WTC11 (cell line): ENCODE measurements around the gene AK9. TPM values are rescaled to one million over a fixed set of nuclear protein-coding genes. Genes with fewer than 3 reads are reported as not detected.

Experiments used
- ATAC-seq: fragments of 200-7000 bp; cut with Tn5 transposase; 2 replicates; pipeline ENCODE4 v1.10.0; 2021; ENCODE audit warnings: mild to moderate bottlenecking, moderate library complexity
- CTCF ChIA-PET: fragments of 300-600 bp; sonication (Branson Sonifier 250); formaldehyde crosslinking; loops from one replicate; lab custom pipeline; 2021; ENCODE audit warnings: antibody characterized with exemption; lab: Charles Lee
- POLR2A ChIA-PET: fragments of 350-600 bp; sonication (Branson Sonifier 250); formaldehyde crosslinking; loops from one replicate; lab custom pipeline; 2021; ENCODE audit warnings: antibody characterized with exemption; lab: Charles Lee
- DNase-seq: peaks from one replicate; pipeline ENCODE4 v3.0.0; 2021; ENCODE audit warnings: low spot score
- H3K27ac Mint-ChIP-seq: 2 replicates; pipeline ENCODE4 v1.8.0; 2021; ENCODE audit warnings: mixed read lengths
- H3K27me3 Mint-ChIP-seq: 2 replicates; pipeline ENCODE4 v1.8.0; 2021; ENCODE audit warnings: low read depth, mild to moderate bottlenecking, moderate library complexity, mixed read lengths
- H3K36me3 Mint-ChIP-seq: 2 replicates; pipeline ENCODE4 v1.8.0; 2021; ENCODE audit warnings: mixed read lengths
- H3K4me1 Mint-ChIP-seq: 2 replicates; pipeline ENCODE4 v1.8.0; 2022; ENCODE audit warnings: mixed read lengths
- H3K4me3 Mint-ChIP-seq: 2 replicates; pipeline ENCODE4 v1.8.0; 2021; ENCODE audit warnings: mild to moderate bottlenecking, moderate library complexity, mixed read lengths
- H3K9me3 Mint-ChIP-seq: 2 replicates; pipeline ENCODE4 v1.8.0; 2021; ENCODE audit warnings: mixed read lengths
- ARID4B ChIP-seq: sonication (generic); formaldehyde crosslinking; IDR thresholded peaks from 2 replicates; pipeline ENCODE4 v1.8.0; 2023; ENCODE audit warnings: missing genetic modification reagents, mild to moderate bottlenecking, borderline replicate concordance
- CREB1 ChIP-seq: sonication (generic); formaldehyde crosslinking; IDR thresholded peaks from 2 replicates; pipeline ENCODE4 v1.8.0; 2023; ENCODE audit warnings: mild to moderate bottlenecking, missing genetic modification reagents
- E2F4 ChIP-seq: sonication (generic); formaldehyde crosslinking; IDR thresholded peaks from 2 replicates; pipeline ENCODE4 v1.8.1; 2022; ENCODE audit warnings: low read depth, mild to moderate bottlenecking, moderate library complexity, missing genetic modification reagents, borderline replicate concordance
- ESRRA ChIP-seq: sonication (generic); formaldehyde crosslinking; IDR thresholded peaks from 2 replicates; pipeline ENCODE4 v1.8.1; 2022; ENCODE audit warnings: mild to moderate bottlenecking, missing genetic modification reagents, borderline replicate concordance
- ETV6 ChIP-seq: sonication (generic); formaldehyde crosslinking; IDR thresholded peaks from 2 replicates; pipeline ENCODE4 v1.8.1; 2022; ENCODE audit warnings: mild to moderate bottlenecking, missing genetic modification reagents
- FOXK1 ChIP-seq: sonication (generic); formaldehyde crosslinking; IDR thresholded peaks from 2 replicates; pipeline ENCODE4 v1.8.0; 2022; ENCODE audit warnings: mild to moderate bottlenecking, moderate library complexity, missing genetic modification reagents
- GTF2I ChIP-seq: fragments of 250-450 bp; sonication (Bioruptor Pico); conservative IDR thresholded peaks from 2 replicates; pipeline ENCODE4 v1.4.0; 2021; ENCODE audit warnings: mild to moderate bottlenecking
- MAX ChIP-seq: sonication (generic); formaldehyde crosslinking; IDR thresholded peaks from 2 replicates; pipeline ENCODE4 v1.8.0; 2022; ENCODE audit warnings: mild to moderate bottlenecking, missing genetic modification reagents
- NR2C2 ChIP-seq: sonication (generic); formaldehyde crosslinking; IDR thresholded peaks from 2 replicates; pipeline ENCODE4 v1.8.0; 2022; ENCODE audit warnings: mild to moderate bottlenecking, missing genetic modification reagents
- PRDM15 ChIP-seq: sonication (generic); formaldehyde crosslinking; IDR thresholded peaks from 2 replicates; pipeline ENCODE4 v1.8.0; 2022; ENCODE audit warnings: missing genetic modification reagents
- PREB ChIP-seq: sonication (generic); formaldehyde crosslinking; IDR thresholded peaks from 2 replicates; pipeline ENCODE4 v1.8.1; 2022; ENCODE audit warnings: mild to moderate bottlenecking, missing genetic modification reagents, moderate library complexity, borderline replicate concordance
- RELA ChIP-seq: sonication (generic); formaldehyde crosslinking; IDR thresholded peaks from 2 replicates; pipeline ENCODE4 v1.8.1; 2022; ENCODE audit warnings: missing genetic modification reagents, mild to moderate bottlenecking, borderline replicate concordance
- TCF7 ChIP-seq: sonication (generic); formaldehyde crosslinking; IDR thresholded peaks from 2 replicates; pipeline ENCODE4 v1.8.0; 2022; ENCODE audit warnings: mild to moderate bottlenecking, low read depth, missing genetic modification reagents, moderate library complexity
- USF2 ChIP-seq: sonication (generic); formaldehyde crosslinking; IDR thresholded peaks from 2 replicates; pipeline ENCODE4 v1.8.1; 2023; ENCODE audit warnings: mild to moderate bottlenecking, missing genetic modification reagents, moderate library complexity
- ZNF396 ChIP-seq: fragments of 250-450 bp; sonication (Bioruptor Pico); IDR thresholded peaks from 2 replicates; pipeline ENCODE4 v1.8.0; 2021; ENCODE audit warnings: mild to moderate bottlenecking, moderate library complexity, borderline replicate concordance
- ZNF532 ChIP-seq: fragments of 250-450 bp; sonication (Bioruptor Pico); IDR thresholded peaks from 2 replicates; pipeline ENCODE4 v1.9.0; 2021; ENCODE audit warnings: mild to moderate bottlenecking, borderline replicate concordance
- ZSCAN18 ChIP-seq: fragments of 250-450 bp; sonication (Bioruptor Pico); IDR thresholded peaks from 2 replicates; pipeline ENCODE4 v2.1.2; 2022; ENCODE audit warnings: mild to moderate bottlenecking, moderate library complexity
- total RNA-seq: library from RNA; stranded (reverse); gene quantifications from 3 replicates; pipeline ENCODE4 v1.2.3, GENCODE V29; 2021

The AK9 gene
- total RNA-seq, 1 experiment from 2014 or later: 3.7 TPM

GRCh38 chr6:109452181-109452580 is 238.8 kb downstream of the AK9 start (continued):
- TF ChIP-seq ZNF532 (CRISPR knock-in tag): no peak
- no peak for TF ChIP-seq ZNF396 (CRISPR knock-in tag)
- TF ChIP-seq MAX (CRISPR knock-in tag): no peak

- POLR2A ChIA-PET: no interaction called here
- DNase-seq (no peak), ATAC-seq (no peak)
- H3K4me1 Mint-ChIP-seq: peaks cover 20% of the 10 kb centered on the region
- no peak for TF ChIP-seq PREB (CRISPR knock-in tag)
- no peak for TF ChIP-seq RELA (CRISPR knock-in tag)
- no peak for TF ChIP-seq NR2C2
- TF ChIP-seq ESRRA: no peak
- no peak for TF ChIP-seq GTF2I (CRISPR knock-in tag)
- TF ChIP-seq FOXK1 (CRISPR knock-in tag): no peak
- no peak for TF ChIP-seq ZSCAN18
- no peak for TF ChIP-seq USF2 (CRISPR knock-in tag)
- no peak for TF ChIP-seq CREB1 (CRISPR knock-in tag)
- TF ChIP-seq E2F4 (CRISPR knock-in tag): no peak
- TF ChIP-seq ETV6 (CRISPR knock-in tag): no peak
- no peak for TF ChIP-seq PRDM15 (CRISPR knock-in tag)
- TF ChIP-seq TCF7 (CRISPR knock-in tag): no peak
- TF ChIP-seq ARID4B (CRISPR knock-in tag): no peak
- H3K9me3 Mint-ChIP-seq: no peaks in the 10 kb centered on the region
- H3K27me3 Mint-ChIP-seq: no peaks in the 10 kb centered on the region; the same call in 1 of the 2 replicates
- CTCF ChIA-PET: interaction anchor here (0.6 kb wide), 1 partner anchor 9 kb away, joined by 3 read pairs; no protein-coding TSS in a partner anchor
- H3K36me3 Mint-ChIP-seq: peaks cover 13% of the 10 kb centered on the region
- no peak overlapping the region for H3K27ac Mint-ChIP-seq
- H3K4me3 Mint-ChIP-seq: no peak overlapping the region
Observed at GRCh38 chr6:109451376-109451775, 239.6 kb downstream of the AK9 start.
